CD4-positive, alpha-beta T cell treated with Interleukin-4 for 1 hour (primary cell): ENCODE results near the gene RBM11.

ENCODE experiments used
- DNase-seq, 2 donors: peaks; one replicate each; pipeline ENCODE4 v3.0.0-alpha.2; 2020 to 2022

RBM11 gene

DNA sequence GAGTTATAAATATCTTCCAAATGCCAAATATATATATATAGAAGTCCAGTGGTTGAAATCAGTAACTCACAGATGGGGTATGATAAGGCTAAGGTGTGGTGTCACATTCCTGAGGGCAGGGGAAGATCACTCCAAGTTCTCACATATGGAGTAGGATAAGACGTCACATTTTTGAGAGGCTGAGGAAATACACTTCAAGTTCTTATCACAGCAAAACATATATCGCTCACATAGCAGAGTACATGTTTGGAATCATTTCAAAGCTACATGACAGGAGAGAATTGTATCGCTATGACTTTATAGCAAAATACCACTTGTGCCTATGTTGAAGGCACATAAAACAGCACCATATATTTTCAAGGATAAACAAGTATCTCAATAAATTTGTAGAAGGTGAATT is 55.1 kb downstream of the RBM11 start:
- no peak for DNase-seq

DNA sequence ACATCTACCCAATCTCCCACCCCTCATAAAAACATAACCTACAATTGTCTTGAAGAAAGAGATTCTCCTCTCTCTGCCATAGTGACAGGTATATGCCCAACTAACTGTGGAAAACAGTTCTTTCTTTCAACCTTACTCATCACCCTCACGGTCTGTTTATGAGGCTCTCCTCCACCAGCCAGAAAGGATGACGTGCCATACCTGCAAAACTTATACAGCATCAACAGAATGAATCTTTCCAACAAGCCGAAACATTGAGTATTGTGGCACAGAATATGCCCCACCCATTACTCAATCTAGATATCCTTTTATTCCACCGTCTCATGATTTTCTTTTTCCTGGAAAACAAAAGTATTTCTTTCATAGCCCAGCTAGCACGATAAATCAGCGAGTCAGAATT is 55.7 kb downstream of the RBM11 start:
- DNase-seq: no peak

DNA sequence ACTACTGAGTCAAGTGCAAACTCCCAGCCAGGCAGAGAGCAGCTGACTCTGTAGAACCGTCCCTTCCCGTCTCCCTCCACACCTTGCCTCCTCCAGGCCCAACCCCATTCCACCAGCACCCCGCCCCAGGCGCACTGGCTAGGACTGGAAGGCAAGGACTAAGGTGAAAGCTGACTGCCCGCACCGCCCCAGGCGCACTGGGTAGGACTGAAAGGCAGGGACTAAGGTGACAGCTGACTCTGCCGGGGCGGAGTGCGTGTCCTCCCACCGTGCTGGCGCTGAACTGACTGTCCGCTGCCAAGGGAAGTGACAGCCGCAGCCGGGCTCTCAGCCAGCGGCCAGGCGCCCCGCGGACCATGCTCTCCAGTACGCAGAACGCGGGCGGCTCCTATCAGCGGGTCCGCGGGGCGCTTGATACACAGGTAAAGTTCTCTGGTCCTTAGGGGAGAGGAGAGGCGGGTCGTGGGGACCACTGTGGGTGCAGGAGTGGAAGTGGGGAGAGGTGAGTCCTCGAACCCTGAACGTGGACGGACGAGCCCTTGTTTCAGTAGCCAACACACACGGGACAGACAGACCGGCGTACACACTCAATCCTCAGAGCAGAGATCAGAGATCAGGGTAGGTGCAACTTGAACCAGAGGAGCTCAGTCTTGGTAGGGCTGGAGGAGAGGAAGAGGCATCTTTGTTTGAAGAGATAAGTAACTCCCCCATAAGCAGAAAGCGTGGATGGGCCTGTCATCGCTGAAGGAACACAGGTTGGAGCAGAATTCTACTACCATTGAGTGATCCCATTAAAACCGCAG is 58.0 kb downstream of the RBM11 start:
- no peak for DNase-seq

DNA sequence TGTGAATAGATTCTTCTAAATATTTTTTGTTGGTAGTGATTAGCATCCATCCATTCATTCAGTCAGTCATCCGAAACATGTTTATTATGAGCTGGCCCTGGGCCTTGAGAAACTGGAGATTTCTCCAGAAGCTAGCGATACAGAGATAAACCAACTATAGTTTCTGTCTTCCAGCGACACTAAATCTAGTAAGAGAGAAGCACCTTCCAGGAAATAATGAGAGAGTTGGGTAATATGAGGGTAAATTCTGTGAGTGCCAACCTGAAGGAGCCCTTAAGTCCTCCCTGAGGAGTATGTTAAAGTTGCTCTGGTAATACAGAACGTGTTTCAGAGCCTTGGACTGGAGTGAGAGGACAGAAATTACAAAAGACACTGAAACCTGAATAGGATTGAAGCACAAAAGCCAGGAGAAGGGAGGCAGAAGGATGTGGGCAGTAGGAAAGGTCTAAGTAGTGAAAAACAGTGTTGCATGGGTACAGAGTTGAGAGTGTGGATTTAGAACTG is 59.8 kb downstream of the RBM11 start:
- DNase-seq: no peak
